T-helper 17 cell (primary cell): ENCODE data around the gene DCAF8L2. TPM values are rescaled to one million over a fixed set of nuclear protein-coding genes. Genes with fewer than 3 reads are reported as not detected.
"Not testable (repeated sequence)": the region's sequence is repeated elsewhere in the genome, so short reads cannot be mapped to it uniquely, and the experiment has no call there.

Experiments used
- ATAC-seq: fragments of 150-1000 bp; cut with Tn5 transposase; 2 replicates; pipeline ENCODE4 v1.10.0; 2021; ENCODE audit warnings: mild to moderate bottlenecking, moderate library complexity
- DNase-seq, 3 donors: peaks; one replicate each; pipeline versions ENCODE4 v3.0.0 to v3.0.0-alpha.2; 2020 to 2021
- H3K9me3 ChIP-seq: one replicate; pipeline ENCODE4 v1.7.0; 2013; ENCODE audit warnings: low read length, mild to moderate bottlenecking; ENCODE audit not compliant: control insufficient read depth, poor library complexity, severe bottlenecking
- H3K27ac Mint-ChIP-seq: one replicate; pipeline ENCODE4 v1.8.0; 2022; ENCODE audit warnings: mild to moderate bottlenecking, moderate library complexity, mixed read lengths
- H3K27me3 Mint-ChIP-seq: one replicate; pipeline ENCODE4 v1.8.0; 2022; ENCODE audit warnings: mixed read lengths
- H3K36me3 Mint-ChIP-seq: one replicate; pipeline ENCODE4 v1.8.0; 2022; ENCODE audit warnings: low read depth, mixed read lengths
- H3K4me1 Mint-ChIP-seq: one replicate; pipeline ENCODE4 v1.8.0; 2022; ENCODE audit warnings: mild to moderate bottlenecking, mixed read lengths
- H3K4me3 Mint-ChIP-seq: one replicate; pipeline ENCODE4 v1.8.0; 2022; ENCODE audit warnings: mild to moderate bottlenecking, moderate library complexity, mixed read lengths
- total RNA-seq, 4 donors: library from RNA in 2 of 4; stranded (reverse) in 2 of 4; gene quantifications; one replicate each; pipeline ENCODE4 v1.2.3 and lab custom pipeline; 2022 to 2026

DCAF8L2 gene
- total RNA-seq (not detected), total RNA-seq (lab: John Stamatoyannopoulos, UW) (0 reads per million in 2 donors)

- DNase-seq (no peak), ATAC-seq (no peak)
- no peaks in the 10 kb centered on the region for H3K36me3 Mint-ChIP-seq
- H3K27ac Mint-ChIP-seq, result no peak within 1 kb of the TSS
- H3K4me3 Mint-ChIP-seq, result no peak within 1 kb of the TSS
- no peaks in the 10 kb centered on the region for H3K9me3 ChIP-seq
- H3K27me3 Mint-ChIP-seq, result no peaks in the 10 kb centered on the region
- H3K4me1 Mint-ChIP-seq, result no peaks in the 10 kb centered on the region
Observed at GRCh38 chrX:27590044-27590443, at the start of gene DCAF8L2. TSS of gene DCAF8L2 (plus strand) at chrX:27590344. CDS start at chrX:27746896, 156,552 bp downstream.

GRCh38 chrX:27541161-27541560 lies 49.0 kb upstream of the DCAF8L2 start:
- H3K27ac Mint-ChIP-seq, H3K36me3 Mint-ChIP-seq, DNase-seq, H3K27me3 Mint-ChIP-seq, H3K9me3 ChIP-seq, H3K4me3 Mint-ChIP-seq, ATAC-seq, H3K4me1 Mint-ChIP-seq: not testable (repeated sequence)

GRCh38 chrX:27548624-27549023 lies 41.5 kb upstream of the DCAF8L2 start:
- Mint-ChIP-seq H3K27ac (no peak overlapping the region), H3K4me1 (no peaks in the 10 kb centered on the region), H3K36me3 (no peaks in the 10 kb centered on the region), H3K27me3 (no peaks in the 10 kb centered on the region), H3K4me3 (no peak overlapping the region)
- no peak for ATAC-seq
- DNase-seq, result no peak
- H3K9me3 ChIP-seq, result peaks cover 2% of the 10 kb centered on the region

GRCh38 chrX:27549688-27550087 lies 40.5 kb upstream of the DCAF8L2 start:
- ATAC-seq (no peak), DNase-seq (no peak)
- peaks cover 2% of the 10 kb centered on the region for H3K9me3 ChIP-seq
- Mint-ChIP-seq H3K27me3 (no peaks in the 10 kb centered on the region), H3K27ac (no peak overlapping the region), H3K36me3 (no peaks in the 10 kb centered on the region), H3K4me1 (no peaks in the 10 kb centered on the region), H3K4me3 (no peak overlapping the region)

- no peak for DNase-seq
- Mint-ChIP-seq H3K36me3 (no peaks in the 10 kb centered on the region), H3K4me3 (no peak overlapping the region), H3K27ac (no peak overlapping the region), H3K4me1 (no peaks in the 10 kb centered on the region), H3K27me3 (no peaks in the 10 kb centered on the region)
- H3K9me3 ChIP-seq, result no peaks in the 10 kb centered on the region
- ATAC-seq, result no peak
Observed at GRCh38 chrX:27555514-27555913, 34.6 kb upstream of the DCAF8L2 start.

- no peak for ATAC-seq
- no peak for DNase-seq
- H3K27ac Mint-ChIP-seq, result no peak overlapping the region
- H3K27me3 Mint-ChIP-seq, result no peaks in the 10 kb centered on the region
- no peak overlapping the region for H3K4me3 Mint-ChIP-seq
- H3K4me1 Mint-ChIP-seq, result no peaks in the 10 kb centered on the region
- no peaks in the 10 kb centered on the region for H3K36me3 Mint-ChIP-seq
- H3K9me3 ChIP-seq, result no peaks in the 10 kb centered on the region
Observed at GRCh38 chrX:27565992-27566391, 24.2 kb upstream of the DCAF8L2 start.

GRCh38 chrX:27571164-27571563 lies 19.0 kb upstream of the DCAF8L2 start:
- Mint-ChIP-seq H3K4me3 (no peak overlapping the region), H3K27ac (no peak overlapping the region), H3K27me3 (no peaks in the 10 kb centered on the region), H3K4me1 (no peaks in the 10 kb centered on the region), H3K36me3 (no peaks in the 10 kb centered on the region)
- DNase-seq (no peak), ATAC-seq (no peak)
- H3K9me3 ChIP-seq, result no peaks in the 10 kb centered on the region

GRCh38 chrX:27575565-27575964 lies 14.6 kb upstream of the DCAF8L2 start:
- DNase-seq, result no peak
- Mint-ChIP-seq H3K27ac (no peak overlapping the region), H3K4me3 (no peak overlapping the region), H3K27me3 (no peaks in the 10 kb centered on the region), H3K4me1 (no peaks in the 10 kb centered on the region), H3K36me3 (no peaks in the 10 kb centered on the region)
- no peaks in the 10 kb centered on the region for H3K9me3 ChIP-seq
- no peak for ATAC-seq

- H3K4me3 Mint-ChIP-seq, result no peak overlapping the region
- ATAC-seq, result no peak
- no peaks in the 10 kb centered on the region for H3K4me1 Mint-ChIP-seq
- no peak for DNase-seq
- H3K9me3 ChIP-seq, result no peaks in the 10 kb centered on the region
- H3K36me3 Mint-ChIP-seq, result no peaks in the 10 kb centered on the region
- H3K27ac Mint-ChIP-seq, result no peak overlapping the region
- H3K27me3 Mint-ChIP-seq, result no peaks in the 10 kb centered on the region
Observed at GRCh38 chrX:27583976-27584375, 6.2 kb upstream of the DCAF8L2 start.

- Mint-ChIP-seq H3K27ac (no peak overlapping the region), H3K4me1 (no peaks in the 10 kb centered on the region), H3K27me3 (no peaks in the 10 kb centered on the region), H3K36me3 (no peaks in the 10 kb centered on the region), H3K4me3 (no peak overlapping the region)
- ATAC-seq (no peak), DNase-seq (no peak)
- H3K9me3 ChIP-seq, result no peaks in the 10 kb centered on the region
Observed at GRCh38 chrX:27591938-27592337, 1.8 kb downstream of the DCAF8L2 start.

- H3K4me1 Mint-ChIP-seq, result no peaks in the 10 kb centered on the region
- H3K36me3 Mint-ChIP-seq, result no peaks in the 10 kb centered on the region
- ATAC-seq (no peak), DNase-seq (no peak)
- H3K4me3 Mint-ChIP-seq, result no peak overlapping the region
- H3K9me3 ChIP-seq, result no peaks in the 10 kb centered on the region
- H3K27ac Mint-ChIP-seq, result no peak overlapping the region
- H3K27me3 Mint-ChIP-seq, result no peaks in the 10 kb centered on the region
Observed at GRCh38 chrX:27597508-27597907, 7.4 kb downstream of the DCAF8L2 start.

GRCh38 chrX:27598312-27598711 lies 8.2 kb downstream of the DCAF8L2 start:
- Mint-ChIP-seq H3K4me1 (no peaks in the 10 kb centered on the region), H3K27me3 (no peaks in the 10 kb centered on the region), H3K4me3 (no peak overlapping the region), H3K36me3 (no peaks in the 10 kb centered on the region), H3K27ac (no peak overlapping the region)
- DNase-seq, result no peak
- H3K9me3 ChIP-seq, result no peaks in the 10 kb centered on the region
- no peak for ATAC-seq

- Mint-ChIP-seq H3K36me3 (no peaks in the 10 kb centered on the region), H3K4me1 (no peaks in the 10 kb centered on the region), H3K27ac (no peak overlapping the region), H3K27me3 (no peaks in the 10 kb centered on the region), H3K4me3 (no peak overlapping the region)
- ATAC-seq (no peak), DNase-seq (no peak)
- no peaks in the 10 kb centered on the region for H3K9me3 ChIP-seq
Observed at GRCh38 chrX:27599928-27600327, 9.8 kb downstream of the DCAF8L2 start.

GRCh38 chrX:27600686-27601085 lies 10.5 kb downstream of the DCAF8L2 start:
- Mint-ChIP-seq H3K36me3 (no peaks in the 10 kb centered on the region), H3K4me3 (no peak overlapping the region), H3K27ac (no peak overlapping the region), H3K27me3 (no peaks in the 10 kb centered on the region), H3K4me1 (no peaks in the 10 kb centered on the region)
- DNase-seq, result no peak
- no peaks in the 10 kb centered on the region for H3K9me3 ChIP-seq
- ATAC-seq, result no peak

- Mint-ChIP-seq H3K4me1 (no peaks in the 10 kb centered on the region), H3K36me3 (no peaks in the 10 kb centered on the region), H3K4me3 (no peak overlapping the region), H3K27ac (no peak overlapping the region), H3K27me3 (no peaks in the 10 kb centered on the region)
- no peaks in the 10 kb centered on the region for H3K9me3 ChIP-seq
- DNase-seq (no peak), ATAC-seq (no peak)
Observed at GRCh38 chrX:27608671-27609070, 18.5 kb downstream of the DCAF8L2 start.
